IMR-90 (cell line): ENCODE results near the gene LAMB1. TPM values are rescaled to one million over a fixed set of nuclear protein-coding genes. Genes with fewer than 3 reads are reported as not detected.

Source experiments
- ATAC-seq: fragments of 200-7000 bp; cut with Tn5 transposase; 2 replicates; pipeline ENCODE4 v1.9.1; 2020; ENCODE audit warnings: low read depth, mild to moderate bottlenecking, moderate library complexity
- BruUV-seq: library from RNA; stranded (reverse); fragments of 400-500 nt; replicated peaks from 2 replicates; lab custom pipeline; 2021; lab: Mats Ljungman, UMichigan
- CTCF ChIA-PET: fragments of 300-600 bp; formaldehyde crosslinking; extraction: SDS; loops from one replicate; lab custom pipeline; 2021; ENCODE audit warnings: antibody characterized with exemption; lab: Yijun Ruan, JAX
- POLR2A ChIA-PET: fragments of 300-600 bp; sonication (Branson Sonifier 250); formaldehyde crosslinking; loops from one replicate; lab custom pipeline; 2022; ENCODE audit warnings: antibody characterized with exemption; ENCODE audit not compliant: unreplicated experiment; lab: Charles Lee
- DNase-seq: peaks from one replicate; pipeline ENCODE4 v3.0.0; 2013
- H2AFZ ChIP-seq: replicated peaks from 2 replicates; pipeline ENCODE3; 2013; ENCODE audit warnings: low read length, mild to moderate bottlenecking; ENCODE audit not compliant: poor library complexity
- H2AK5ac ChIP-seq: 2 replicates; pipeline ENCODE4 v1.6.1; 2013; ENCODE audit warnings: low read depth, low read length, inconsistent platforms
- H2AK9ac ChIP-seq: replicated peaks from 2 replicates; pipeline ENCODE3; 2013; ENCODE audit warnings: mild to moderate bottlenecking, low read depth, low read length, moderate library complexity; ENCODE audit not compliant: poor library complexity
- H2BK120ac ChIP-seq: 2 replicates; pipeline ENCODE4 v1.6.1; 2013; ENCODE audit warnings: low read depth, low read length, inconsistent platforms
- H2BK15ac ChIP-seq: 3 replicates; pipeline ENCODE4 v1.6.1; 2013; ENCODE audit warnings: low read depth, low read length, inconsistent platforms
- H2BK20ac ChIP-seq: 2 replicates; pipeline ENCODE4 v1.6.1; 2013; ENCODE audit warnings: low read depth, mild to moderate bottlenecking, inconsistent platforms, low read length, moderate library complexity
- H2BK5ac ChIP-seq: 2 replicates; pipeline ENCODE4 v1.6.1; 2013; ENCODE audit warnings: mild to moderate bottlenecking, low read depth, low read length, inconsistent platforms; ENCODE audit not compliant: poor library complexity, severe bottlenecking
- H3K14ac ChIP-seq: replicated peaks from 2 replicates; pipeline ENCODE4 v1.6.1; 2013; ENCODE audit warnings: low read depth, low read length, inconsistent platforms
- H3K18ac ChIP-seq: 2 replicates; pipeline ENCODE4 v1.6.1; 2013; ENCODE audit warnings: low read depth, low read length, control low read depth
- H3K23ac ChIP-seq: 2 replicates; pipeline ENCODE4 v1.6.1; 2013; ENCODE audit warnings: low read depth, low read length, inconsistent platforms
- H3K27ac ChIP-seq: 2 replicates; pipeline ENCODE4 v1.5.1; 2013; ENCODE audit warnings: mild to moderate bottlenecking, control low read depth, low read length; ENCODE audit not compliant: insufficient read depth
- H3K27me3 ChIP-seq: 2 replicates; pipeline ENCODE4 v1.6.1; 2013; ENCODE audit warnings: low read length; ENCODE audit not compliant: control insufficient read depth, insufficient read depth
- H3K36me3 ChIP-seq: 2 replicates; pipeline ENCODE4 v1.6.1; 2013; ENCODE audit warnings: low read length, mixed read lengths; ENCODE audit not compliant: control insufficient read depth, insufficient read depth
- H3K4ac ChIP-seq: 2 replicates; pipeline ENCODE4 v1.6.1; 2013; ENCODE audit warnings: low read depth, low read length, inconsistent platforms
- H3K4me1 ChIP-seq: 2 replicates; pipeline ENCODE4 v1.6.1; 2013; ENCODE audit warnings: low read length, mixed read lengths; ENCODE audit not compliant: control insufficient read depth, insufficient read depth
- H3K4me2 ChIP-seq: 2 replicates; pipeline ENCODE4 v1.6.1; 2013; ENCODE audit warnings: low read depth, mild to moderate bottlenecking, control low read depth, low read length, moderate library complexity
- H3K4me3 ChIP-seq: 2 replicates; pipeline ENCODE4 v1.5.1; 2013; ENCODE audit warnings: low read depth, mild to moderate bottlenecking, control low read depth, low read length, moderate library complexity; ENCODE audit not compliant: insufficient read depth
- H3K56ac ChIP-seq: 2 replicates; pipeline ENCODE4 v1.6.1; 2013; ENCODE audit warnings: low read length, inconsistent platforms; ENCODE audit not compliant: insufficient read depth; ENCODE audit errors: extremely low read depth
- H3K79me1 ChIP-seq, 2 experiments: 2 replicates each; pipeline ENCODE4 v1.6.1; 2013; ENCODE audit warnings: low read length in 2 of 2, inconsistent platforms in 1 of 2, low read depth in 1 of 2
- H3K9ac ChIP-seq: 2 replicates; pipeline ENCODE4 v1.6.1; 2013; ENCODE audit warnings: low read depth, low read length, control low read depth
- H3K9me1 ChIP-seq: 2 replicates; pipeline ENCODE4 v1.6.1; 2013; ENCODE audit warnings: low read length, inconsistent platforms; ENCODE audit not compliant: insufficient read depth
- H3K9me3 ChIP-seq: 2 replicates; pipeline ENCODE4 v1.6.1; 2013; ENCODE audit warnings: low read length; ENCODE audit not compliant: control insufficient read depth, insufficient read depth
- H4K20me1 ChIP-seq: 2 replicates; pipeline ENCODE4 v1.6.1; 2013; ENCODE audit warnings: low read length, inconsistent platforms; ENCODE audit not compliant: insufficient read depth
- H4K5ac ChIP-seq: 2 replicates; pipeline ENCODE4 v1.6.1; 2013; ENCODE audit warnings: mild to moderate bottlenecking, low read depth, low read length, control low read depth
- H4K8ac ChIP-seq, 2 experiments: 2 replicates each; pipeline ENCODE4 v1.6.1; 2013; ENCODE audit warnings: low read depth in 2 of 2, low read length in 2 of 2, control low read depth in 1 of 2, inconsistent platforms in 1 of 2
- H4K91ac ChIP-seq: 2 replicates; pipeline ENCODE4 v1.6.1; 2013; ENCODE audit warnings: low read depth, low read length, inconsistent platforms; ENCODE audit not compliant: insufficient read depth
- CEBPB ChIP-seq: IDR thresholded peaks from 2 replicates; pipeline ENCODE4 v1.6.1; 2012; ENCODE audit warnings: low read depth, low read length, improper control_type of control experiment
- MAFK ChIP-seq: IDR thresholded peaks from 2 replicates; pipeline ENCODE4 v1.6.1; 2012; ENCODE audit warnings: low read depth, low read length, improper control_type of control experiment
- WGBS, 2 experiments: methylation state at CpG; one replicate each; pipeline versions ENCODE4 v1.1.5 to v1.1.7; 2013; ENCODE audit warnings: missing lambda C conversion rate in 2 of 2; ENCODE audit not compliant: insufficient read length in 1 of 2; ENCODE audit errors: extremely low coverage in 2 of 2; 5-methylcytosine and 5-hydroxymethylcytosine counted together
- dilution Hi-C: fragments of 300-500 bp; cut with HindIII; formaldehyde crosslinking; loops from one replicate; pipeline ENCODE4 v1.14.3; 2018; ENCODE audit warnings: low sequenced_read_pairs; ENCODE audit not compliant: unreplicated experiment
- in situ Hi-C: fragments of 300-500 bp; cut with MboI; formaldehyde crosslinking; loops from 3 replicates; pipeline ENCODE4 v1.14.3; 2019; ENCODE audit warnings: low sequenced_read_pairs, inconsistent platforms, mixed read lengths
- intact Hi-C: fragments of 100-400 bp; cut with micrococcal nuclease; formaldehyde crosslinking; loops from 2 replicates; pipeline ENCODE4 v1.10.0; 2022
- polyA plus RNA-seq, 3 experiments: library from polyadenylated mRNA; depleted of rRNA; stranded (reverse); fragments of >200 nt; gene quantifications; 2 replicates each; pipeline ENCODE4 v1.2.3, GENCODE V29; 2012; ENCODE audit warnings: low replicate concordance in 1 of 3
- total RNA-seq: library from RNA; depleted of rRNA; stranded (reverse); fragments of >200 nt; gene quantifications from 2 replicates; pipeline ENCODE4 v1.2.3, GENCODE V29; 2012
- TF ChIP-seq, protein P1 (sequence below): conservative IDR thresholded peaks from 2 replicates; pipeline ENCODE4 v1.5.1; 2012; ENCODE audit warnings: mild to moderate bottlenecking, low read depth, low read length, improper control_type of control experiment

The LAMB1 gene
- total and polyA plus RNA-seq, 2 of the 4 experiments (the other 2 are of a cell fraction) = 114 to 117 TPM

DNA sequence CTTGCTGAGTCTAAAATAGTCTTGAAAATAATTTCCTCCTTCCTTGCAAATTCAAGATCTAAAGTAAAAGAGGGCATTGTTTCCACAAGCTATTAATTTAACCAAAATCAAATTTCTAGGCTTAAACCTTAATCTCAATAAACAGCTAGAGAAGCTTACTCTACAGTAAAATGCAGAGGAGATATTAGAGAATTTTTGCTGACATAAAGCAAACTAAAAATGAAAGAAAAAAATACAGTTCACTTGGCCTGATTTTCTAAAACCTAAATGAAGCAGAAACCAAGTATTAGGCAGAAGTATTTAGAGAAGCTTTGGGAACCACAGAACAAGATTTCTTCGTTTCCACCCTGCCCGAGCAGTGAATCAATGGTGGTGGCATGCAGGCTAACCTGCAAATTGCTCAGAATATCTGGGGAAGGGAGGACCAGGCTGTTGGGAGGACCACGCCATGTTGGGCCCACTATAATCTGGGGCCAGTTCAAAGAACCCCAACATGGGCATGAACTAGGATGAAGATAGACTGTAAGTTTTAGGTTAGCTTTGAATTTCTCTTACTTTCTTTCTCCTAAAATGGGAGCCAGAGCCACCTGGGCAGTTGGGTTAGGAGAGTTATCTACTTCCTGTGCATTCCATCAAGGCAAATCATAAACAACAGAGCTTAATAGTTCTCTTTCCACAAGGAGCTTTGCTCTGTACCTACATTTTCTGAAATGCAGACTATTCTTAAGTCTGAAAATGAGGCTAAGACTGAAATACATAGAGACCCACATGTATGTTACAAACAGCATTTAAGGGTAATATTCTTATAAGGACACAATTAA lies 4.1 kb downstream of the LAMB1 start:
- BruUV-seq = no TSS peak

More for the DNA sequence above, 4.1 kb downstream of the LAMB1 start:
- peaks cover 20 to 49% of the 10 kb centered on the region in 2 experiments for H3K79me1 ChIP-seq
- H3K4me3 ChIP-seq = no peak overlapping the region
- peak overlapping the region; percentile 45; the same call in 1 of the 2 replicates for H2BK120ac ChIP-seq
- H3K36me3 ChIP-seq = peaks cover 35% of the 10 kb centered on the region
- 0 out of 2 replicates have a peak overlapping the region, but pooled peaks have one; percentile 44 for H3K9ac ChIP-seq
- peak overlapping the region; percentile 47; the same call in 1 of the 2 replicates for H2AK5ac ChIP-seq
- in situ Hi-C loops = no loop called here
- dilution Hi-C loops = no loop called here
- H3K4me2 ChIP-seq = peak overlapping the region; percentile 37; the same call in 1 of the 2 replicates
- ChIA-PET CTCF (interaction anchor here (0.9 to 1.2 kb wide), 2 partner anchors 56 to 148 kb away, joined by 3 to 4 read pairs; no protein-coding TSS in a partner anchor), POLR2A (interaction anchor here (0.6 to 1.0 kb wide), 3 partner anchors 18 to 471 kb away, joined by 4 to 8 read pairs (median 4); no protein-coding TSS in a partner anchor)
- no peaks in the 10 kb centered on the region for H3K27me3 ChIP-seq
- H3K9me1 ChIP-seq = peaks cover 9% of the 10 kb centered on the region
- H2AFZ ChIP-seq = no peak overlapping the region
- H2BK20ac ChIP-seq = 0 out of 2 replicates have a peak overlapping the region, but pooled peaks have one; percentile 55
- DNase-seq (no peak), ATAC-seq (no peak)
- H4K8ac ChIP-seq = peak overlapping the region in 1 of 2 experiments; percentile 52; a peak in 2 of 4 replicates
- H3K14ac ChIP-seq = peak overlapping the region; percentile 70; the same call in 1 of the 2 replicates
- H4K5ac ChIP-seq = no peak overlapping the region
- 0 out of 2 replicates have a peak overlapping the region, but pooled peaks have one; percentile 33 for H3K23ac ChIP-seq
- H3K18ac ChIP-seq = no peak overlapping the region
- WGBS, 2 experiments = 100% methylated on average over 1 of the region's 3 CpGs; no CpG with 5 or more reads in 1 of the 2 experiments
- H2AK9ac ChIP-seq = no peak overlapping the region
- TF ChIP-seq CEBPB (no peak), MAFK (peak; percentile 45; the same call in 1 of the 2 replicates)
- TF ChIP-seq, protein P1, sequence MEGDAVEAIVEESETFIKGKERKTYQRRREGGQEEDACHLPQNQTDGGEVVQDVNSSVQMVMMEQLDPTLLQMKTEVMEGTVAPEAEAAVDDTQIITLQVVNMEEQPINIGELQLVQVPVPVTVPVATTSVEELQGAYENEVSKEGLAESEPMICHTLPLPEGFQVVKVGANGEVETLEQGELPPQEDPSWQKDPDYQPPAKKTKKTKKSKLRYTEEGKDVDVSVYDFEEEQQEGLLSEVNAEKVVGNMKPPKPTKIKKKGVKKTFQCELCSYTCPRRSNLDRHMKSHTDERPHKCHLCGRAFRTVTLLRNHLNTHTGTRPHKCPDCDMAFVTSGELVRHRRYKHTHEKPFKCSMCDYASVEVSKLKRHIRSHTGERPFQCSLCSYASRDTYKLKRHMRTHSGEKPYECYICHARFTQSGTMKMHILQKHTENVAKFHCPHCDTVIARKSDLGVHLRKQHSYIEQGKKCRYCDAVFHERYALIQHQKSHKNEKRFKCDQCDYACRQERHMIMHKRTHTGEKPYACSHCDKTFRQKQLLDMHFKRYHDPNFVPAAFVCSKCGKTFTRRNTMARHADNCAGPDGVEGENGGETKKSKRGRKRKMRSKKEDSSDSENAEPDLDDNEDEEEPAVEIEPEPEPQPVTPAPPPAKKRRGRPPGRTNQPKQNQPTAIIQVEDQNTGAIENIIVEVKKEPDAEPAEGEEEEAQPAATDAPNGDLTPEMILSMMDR = no peak
- H3K4me1 ChIP-seq = peaks cover 24% of the 10 kb centered on the region
- H2BK15ac ChIP-seq = no peak overlapping the region
- intact Hi-C loops = loop anchor here (2.0 kb wide), 1 partner anchor 80 kb away; no protein-coding TSS in a partner anchor
- H3K27ac ChIP-seq = peak overlapping the region; percentile 33; the same call in 1 of the 2 replicates
- no peak overlapping the region for H2BK5ac ChIP-seq
- H4K20me1 ChIP-seq = peaks cover 24% of the 10 kb centered on the region
- H3K9me3 ChIP-seq = no peaks in the 10 kb centered on the region
- H3K4ac ChIP-seq = peak overlapping the region; percentile 66; the same call in 1 of the 2 replicates
- peak overlapping the region; percentile 41; the same call in 1 of the 2 replicates for H3K56ac ChIP-seq
- peak overlapping the region; percentile 8; the same call in 1 of the 2 replicates for H4K91ac ChIP-seq
